Motor neuron (in vitro differentiated cells): ENCODE data around the gene IST1. TPM values are rescaled to one million over a fixed set of nuclear protein-coding genes. Genes with fewer than 3 reads are reported as not detected.
A peak's percentile ranks its signal among the peaks of the same experiment; 100 is the strongest.

Experiments
- ATAC-seq, 8 experiments: fragments of 200-7000 bp; cut with Tn5 transposase; replicated peaks in 6 of 8; 2 replicates each; pipeline ENCODE4 v1.8.0; 2021; ENCODE audit warnings: mild to moderate bottlenecking in 8 of 8, moderate library complexity in 8 of 8
- H3K27ac ChIP-seq, 2 donors: fragments of 250-450 bp; sonication (Bioruptor Pico); 2 replicates each; pipeline ENCODE4 v1.9.0; 2021; ENCODE audit warnings: antibody characterized with exemption in 2 of 2, mild to moderate bottlenecking in 2 of 2, moderate library complexity in 1 of 2
- H3K4me1 ChIP-seq, 2 donors: fragments of 250-450 bp; sonication (Bioruptor Pico); replicated peaks in 1 of 2; 2 replicates each; pipeline ENCODE4 v1.6.1; 2021; ENCODE audit warnings: antibody characterized with exemption in 2 of 2, mild to moderate bottlenecking in 2 of 2, moderate library complexity in 1 of 2
- H3K4me3 ChIP-seq, 5 donors: fragments of 250-450 bp; sonication (Bioruptor Pico); 2 replicates each; pipeline ENCODE4 v1.9.0; 2021; ENCODE audit warnings: antibody characterized with exemption in 5 of 5, mild to moderate bottlenecking in 5 of 5, moderate library complexity in 4 of 5
- WGBS, 10 experiments: fragments of 450-650 bp; shearing (Covaris generic); methylation state at CpG; one replicate each; pipeline ENCODE4 v1.0.0; 2022; 5-methylcytosine and 5-hydroxymethylcytosine counted together
- in situ Hi-C, 9 experiments: fragments of 400-800 bp; cut with MboI; loops; one replicate each; pipeline ENCODE4 v1.15.0; 2021; ENCODE audit warnings: low sequenced_read_pairs in 9 of 9, low pct_unique_long_range_greater_than_20kb in 2 of 9; ENCODE audit not compliant: unreplicated experiment in 9 of 9
- total RNA-seq, 8 experiments: library from RNA; unstranded; fragments of 300-600 nt; gene quantifications; 2 replicates each; pipeline versions ENCODE4 v1.2.3 to v1.2.4, GENCODE V29; 2022

The IST1 gene
- total RNA-seq, result 100 to 1,000 TPM; 115 to 205 (median 148) TPM

DNA sequence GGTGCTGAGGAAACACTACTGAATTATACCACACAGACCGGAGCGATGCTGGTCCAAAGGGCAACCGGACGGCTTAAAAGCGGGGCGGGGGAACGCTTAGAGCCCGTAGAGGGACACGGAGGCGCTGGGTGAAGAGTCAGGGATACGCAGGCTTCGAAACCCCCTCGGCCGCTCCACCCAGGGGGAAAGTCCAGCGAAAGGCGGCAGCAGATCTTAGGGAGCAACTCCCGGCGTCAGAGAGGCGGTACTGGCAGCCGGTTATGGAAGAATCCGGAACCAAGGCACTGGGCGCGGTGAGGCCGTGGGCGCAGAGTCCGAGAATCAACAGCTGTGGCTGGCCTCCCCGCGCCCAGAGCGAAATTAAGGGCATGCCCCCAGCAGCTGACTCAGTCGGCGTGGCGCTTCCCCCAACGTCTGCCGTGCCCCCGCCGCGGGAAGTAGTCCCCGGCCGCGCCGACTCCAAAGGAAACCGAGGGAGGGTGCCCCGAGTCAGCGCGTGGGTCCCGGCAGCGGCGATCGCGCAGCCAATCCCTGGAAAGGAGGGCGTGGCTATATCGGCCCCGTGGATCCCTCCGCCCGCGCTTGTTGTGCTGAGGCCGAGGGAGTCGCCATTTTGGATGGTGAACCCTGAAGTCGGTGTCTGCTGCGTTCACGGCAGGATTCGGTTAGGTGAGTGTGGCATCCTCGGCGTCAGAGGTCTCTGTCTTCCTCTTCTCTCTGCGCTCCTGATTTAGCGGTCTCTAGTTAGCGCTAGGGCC lies at the start of gene IST1:
TSS of gene IST1 (plus strand) at position 611 of the 758 bp plus-strand sequence. CDS start 20,110 bp downstream, outside the sequence.
- Histone ChIP-seq H3K27ac (peak within 1 kb of the TSS; percentile 93 to 94), H3K4me3 (peak within 1 kb of the TSS; percentile 67 to 90 (median 82)), H3K4me1 (peaks cover 6 to 7% of the 10 kb centered on the region in 2 donors)
- ATAC-seq, result peak; percentile 84 to 95 (median 92)
- 0 to 2% (median 0%) methylated on average over 1 to 29 of the region's 67 CpGs; no CpG with 5 or more reads in 2 of the 10 experiments for WGBS, 10 experiments
- in situ Hi-C loops, result no loop called here

DNA sequence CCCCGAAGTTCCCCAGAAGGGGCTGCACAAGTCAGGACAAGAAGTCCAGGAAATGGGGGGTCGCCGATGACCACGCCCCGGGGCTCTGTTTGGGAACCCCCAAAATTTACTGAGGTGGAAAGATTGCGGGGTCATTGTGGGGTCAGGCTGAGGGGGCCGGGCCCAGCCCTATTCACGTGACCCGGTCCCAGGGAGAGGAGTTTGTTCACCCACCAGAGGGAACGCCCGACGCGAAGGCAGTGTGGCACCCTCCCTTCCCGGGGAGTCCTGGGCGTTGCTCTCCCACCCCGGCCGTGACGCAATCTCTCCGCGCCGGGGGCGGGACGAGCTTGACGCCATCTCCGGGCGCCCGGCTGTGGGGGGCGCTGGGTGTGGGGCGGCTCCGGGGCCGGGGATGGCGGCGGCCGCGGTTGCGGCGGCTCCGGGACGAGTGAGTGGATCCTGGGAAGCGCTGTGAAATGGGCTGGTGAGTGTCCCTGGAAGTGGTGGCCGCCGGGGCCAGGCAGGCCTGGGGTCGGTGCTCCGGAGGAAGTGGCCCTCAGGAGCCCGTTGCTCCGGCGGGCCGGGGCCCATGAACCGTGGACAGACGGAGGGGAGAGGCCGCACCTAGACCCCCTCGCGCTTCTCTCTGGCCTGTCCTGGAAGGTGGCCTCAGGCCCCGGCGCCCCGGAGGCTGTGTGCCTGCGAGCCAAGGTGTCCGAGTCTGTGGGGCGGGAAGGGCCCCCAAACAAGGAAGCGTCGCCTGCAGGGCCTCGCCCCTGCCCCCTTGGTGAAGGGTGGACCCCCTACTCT lies 49.5 kb upstream of the IST1 start, which contains the start of gene ATXN1L:
TSS of gene ATXN1L (plus strand) at position 338 of the 792 bp plus-strand sequence. CDS start 3,765 bp downstream, outside the sequence.
- Histone ChIP-seq H3K4me1 (peaks cover 4 to 7% of the 10 kb centered on the region in 2 donors), H3K4me3 (peak within 1 kb of the TSS; percentile 74 to 94 (median 87)), H3K27ac (peak within 1 kb of the TSS in 1 of 2 donors; percentile 53)
- in situ Hi-C loops, result no loop called here
- WGBS, 10 experiments, result 0 to 10% (median 0%) methylated on average over 2 to 14 of the region's 62 CpGs; no CpG with 5 or more reads in 5 of the 10 experiments
- peak; percentile 92 to 97 (median 96) for ATAC-seq

DNA sequence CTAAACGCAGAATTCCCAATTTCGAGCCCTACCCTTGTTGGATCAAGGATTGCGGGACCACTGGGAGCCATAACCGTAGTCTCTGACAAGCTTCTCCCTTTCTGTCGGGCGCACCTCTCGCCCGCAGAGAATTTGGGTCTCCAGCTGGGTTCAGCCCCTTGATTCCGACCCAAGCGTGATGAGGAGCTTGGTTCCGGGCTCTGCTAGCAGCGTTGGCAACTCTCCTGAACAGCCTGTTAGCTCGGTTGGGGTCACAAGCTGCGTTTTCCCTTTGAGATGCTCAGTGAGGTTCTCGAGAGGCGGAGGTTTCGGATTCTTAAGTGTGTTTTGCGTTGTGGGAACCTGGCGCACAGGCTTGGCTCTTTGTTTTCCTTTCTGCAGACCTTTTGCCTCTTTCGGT lies 48.9 kb upstream of the IST1 start:
- peak in 2 of 8 experiments; percentile 4 for ATAC-seq
- in situ Hi-C loops, result no loop called here
- H3K4me1 ChIP-seq, result peaks cover 4 to 7% of the 10 kb centered on the region in 2 donors
- peak overlapping the region in 1 of 2 donors; percentile 53 for H3K27ac ChIP-seq
- H3K4me3 ChIP-seq, result peak overlapping the region; percentile 74 to 94 (median 87)
- WGBS, 10 experiments, result 0 to 4% (median 0%) methylated on average over 1 to 10 of the region's 20 CpGs; no CpG with 5 or more reads in 3 of the 10 experiments

DNA sequence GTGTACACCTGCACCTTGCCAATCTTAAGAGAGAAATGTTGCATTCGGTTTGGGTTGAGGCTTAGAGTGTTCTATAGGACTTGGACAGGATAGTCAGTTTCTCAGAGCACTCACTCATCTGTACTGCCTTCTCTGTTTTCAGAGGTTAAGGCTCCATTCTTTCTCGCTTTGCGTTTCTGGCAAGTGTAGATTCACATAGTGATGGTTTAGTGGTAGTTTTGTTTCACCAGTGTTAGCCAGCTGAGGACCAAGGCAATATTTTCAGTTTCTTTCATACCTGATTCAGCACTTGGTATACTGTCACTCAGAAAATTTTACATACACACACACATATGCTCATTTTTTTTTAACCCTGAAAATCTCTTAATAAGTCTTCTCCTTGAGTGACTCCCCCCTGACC lies 48.2 kb upstream of the IST1 start:
- in situ Hi-C loops, result no loop called here
- WGBS, 10 experiments, result 40 to 82% (median 63%) methylated on average over 2 to 3 of the region's 3 CpGs; no CpG with 5 or more reads in 4 of the 10 experiments
- Histone ChIP-seq H3K27ac (no peak overlapping the region), H3K4me1 (peaks cover 4 to 7% of the 10 kb centered on the region in 2 donors), H3K4me3 (peak overlapping the region; percentile 74 to 94 (median 87))
- no peak for ATAC-seq

GRCh38 chr16:71848622-71849021 lies 46.7 kb upstream of the IST1 start:
- peaks cover 4 to 7% of the 10 kb centered on the region in 2 donors for H3K4me1 ChIP-seq
- WGBS, 10 experiments, result 63 to 100% (median 90%) methylated on average over 1 to 6 of the region's 6 CpGs
- H3K4me3 ChIP-seq, result no peak overlapping the region
- no peak for ATAC-seq
- in situ Hi-C loops, result no loop called here
- H3K27ac ChIP-seq, result no peak overlapping the region

- Histone ChIP-seq H3K27ac (no peak overlapping the region), H3K4me1 (peaks cover 4 to 7% of the 10 kb centered on the region in 2 donors), H3K4me3 (no peak overlapping the region)
- in situ Hi-C loops, result no loop called here
- 24 to 100% (median 100%) methylated on average over 1 to 5 of the region's 8 CpGs; no CpG with 5 or more reads in 7 of the 10 experiments for WGBS, 10 experiments
- ATAC-seq, result peak in 1 of 8 experiments; percentile 9
These were observed 43.6 kb upstream of the IST1 start for GRCh38 chr16:71851746-71852145.

GRCh38 chr16:71852158-71852557 lies 43.2 kb upstream of the IST1 start:
- no peak overlapping the region for H3K27ac ChIP-seq
- H3K4me3 ChIP-seq, result no peak overlapping the region
- WGBS, 10 experiments, result 83 to 90% methylated on average over 2 to 3 of the region's 3 CpGs; no CpG with 5 or more reads in 8 of the 10 experiments
- peak in 3 of 8 experiments; percentile 64 to 85 (median 77) for ATAC-seq
- in situ Hi-C loops, result no loop called here
- peaks cover 0 to 3% of the 10 kb centered on the region in 2 donors for H3K4me1 ChIP-seq

DNA sequence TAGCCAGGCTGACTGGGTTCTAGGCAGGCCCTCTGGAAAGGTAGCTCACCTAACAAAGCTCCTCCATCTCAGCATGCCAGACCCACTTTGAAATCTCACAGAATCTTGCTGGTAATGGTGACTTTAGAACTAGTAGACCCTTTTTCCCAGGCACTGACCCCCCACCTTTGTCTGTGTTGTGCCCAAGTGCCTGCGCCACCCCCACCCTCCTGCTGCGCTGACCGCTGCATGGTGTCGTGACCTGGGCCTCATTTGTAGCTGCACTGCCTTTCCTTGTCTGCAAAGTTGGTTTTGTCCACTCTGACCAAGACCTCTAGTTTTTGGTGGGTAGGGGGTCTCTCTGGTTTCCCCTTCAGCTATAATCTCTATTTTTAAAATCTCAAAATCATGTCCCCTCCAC lies 42.8 kb upstream of the IST1 start:
- Histone ChIP-seq H3K4me3 (no peak overlapping the region), H3K4me1 (no peaks in the 10 kb centered on the region), H3K27ac (no peak overlapping the region)
- 80 to 100% methylated on average over 1 to 3 of the region's 4 CpGs; no CpG with 5 or more reads in 8 of the 10 experiments for WGBS, 10 experiments
- ATAC-seq, result no peak
- in situ Hi-C loops, result no loop called here

DNA sequence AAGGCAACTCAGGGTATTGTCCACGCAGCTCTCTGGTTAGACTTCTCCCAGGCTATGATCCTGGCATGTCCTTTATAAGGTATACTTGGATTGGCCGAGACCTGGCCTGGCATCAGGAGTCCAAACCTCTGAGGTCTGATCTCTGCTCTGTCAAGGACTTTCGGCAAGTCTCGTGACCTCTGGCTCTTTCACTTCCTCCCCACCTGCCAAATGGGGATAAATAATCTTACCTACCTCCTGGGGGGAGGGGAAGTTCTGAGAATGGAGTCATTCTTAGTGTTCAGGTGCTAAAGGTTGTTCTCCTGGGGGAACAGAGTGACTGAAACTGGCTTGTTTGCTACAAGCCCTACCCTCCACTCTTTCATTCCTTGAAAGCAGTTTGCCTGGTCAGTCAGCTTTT lies 41.9 kb upstream of the IST1 start:
- 80 to 100% (median 100%) methylated on average over 1 to 3 of the region's 4 CpGs; no CpG with 5 or more reads in 4 of the 10 experiments for WGBS, 10 experiments
- no peak for ATAC-seq

DNA sequence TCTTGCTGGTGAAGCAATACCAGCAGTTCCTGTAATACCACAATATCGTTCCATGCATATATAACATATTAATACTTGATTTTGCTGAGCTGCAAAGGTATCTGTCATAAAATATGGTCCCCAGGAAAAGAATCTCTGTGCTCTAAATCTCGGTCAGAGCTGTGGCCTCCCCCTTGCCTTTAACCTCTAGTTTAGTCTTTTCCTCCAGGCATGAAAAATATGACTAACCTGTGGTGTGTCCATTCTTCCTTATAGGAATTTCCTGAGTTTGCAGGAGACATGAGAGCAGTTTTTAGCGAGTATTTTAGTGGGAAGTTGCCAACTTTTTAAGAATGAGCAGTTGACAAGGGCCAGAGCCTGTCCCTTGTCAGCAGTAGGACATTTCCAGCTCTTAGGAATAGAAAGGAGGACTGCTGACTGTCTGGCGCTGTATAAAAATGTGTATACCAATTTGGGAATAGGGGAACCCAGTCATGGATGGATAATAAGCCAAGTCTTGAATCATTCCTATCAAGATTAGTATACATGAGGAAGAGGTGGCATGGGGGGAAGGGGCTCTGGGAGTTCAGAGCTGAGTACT lies 40.9 kb upstream of the IST1 start:
- WGBS, 10 experiments, result 72 to 100% (median 95%) methylated on average over 1 to 4 of the region's 4 CpGs; no CpG with 5 or more reads in 1 of the 10 experiments
- no peak overlapping the region for H3K4me3 ChIP-seq
- no peak overlapping the region for H3K27ac ChIP-seq
- in situ Hi-C loops, result no loop called here
- no peak for ATAC-seq
- no peaks in the 10 kb centered on the region for H3K4me1 ChIP-seq

More for the DNA sequence above, 41.9 kb upstream of the IST1 start:
- H3K4me3 ChIP-seq, result no peak overlapping the region
- H3K4me1 ChIP-seq, result no peaks in the 10 kb centered on the region
- no peak overlapping the region for H3K27ac ChIP-seq
- in situ Hi-C loops, result no loop called here

- ATAC-seq, result no peak
- Histone ChIP-seq H3K4me3 (no peak overlapping the region), H3K4me1 (no peaks in the 10 kb centered on the region), H3K27ac (no peak overlapping the region)
- in situ Hi-C loops, result no loop called here
- 66 to 100% (median 88%) methylated on average over 1 to 5 of the region's 5 CpGs; no CpG with 5 or more reads in 2 of the 10 experiments for WGBS, 10 experiments
These were observed 39.2 kb upstream of the IST1 start for GRCh38 chr16:71855937-71856662.
